Esophagus squamous epithelium (tissue), 5 donors: ENCODE measurements around the gene ANO10. TPM values are rescaled to one million over a fixed set of nuclear protein-coding genes. Genes with fewer than 3 reads are reported as not detected.
"Not testable (repeated sequence)": the region's sequence is repeated elsewhere in the genome, so short reads cannot be mapped to it uniquely, and the experiment has no call there.

Experiments
- DNase-seq: peaks from one replicate; lab custom pipeline; 2025; lab: John Stamatoyannopoulos, UW
- H3K27ac ChIP-seq, 4 donors: fragments of 200-600 bp; sonication (generic); one replicate each; pipeline ENCODE4 v1.5.1; 2016 to 2019; ENCODE audit warnings: mild to moderate bottlenecking in 1 of 4
- H3K27me3 ChIP-seq, 4 donors: fragments of 200-600 bp; sonication (generic); 1 replicate in 3 of 4; 2 replicates in 1 of 4; pipeline versions ENCODE4 v1.5.1 to v1.6.0; 2017 to 2021; ENCODE audit warnings: antibody characterized with exemption in 1 of 4
- H3K36me3 ChIP-seq, 3 donors: fragments of 200-600 bp; sonication (generic); one replicate each; pipeline ENCODE4 v1.5.1; 2016 to 2019
- H3K4me1 ChIP-seq, 3 donors: fragments of 200-600 bp; sonication (generic); one replicate each; pipeline ENCODE4 v1.5.1; 2017 to 2019
- H3K4me3 ChIP-seq, 4 donors: fragments of 200-600 bp; sonication (generic); 1 replicate in 3 of 4; 2 replicates in 1 of 4; pipeline ENCODE4 v1.5.1; 2016 to 2019; ENCODE audit warnings: mild to moderate bottlenecking in 2 of 4, moderate library complexity in 1 of 4
- H3K9me3 ChIP-seq, 3 donors: fragments of 200-600 bp; sonication (generic); one replicate each; pipeline ENCODE4 v1.5.1; 2016 to 2019
- POLR2A ChIP-seq, 4 donors: fragments of 450-650 bp; IDR thresholded peaks; one replicate each; pipeline ENCODE4 v1.6.1; 2017; ENCODE audit warnings: antibody characterized with exemption in 4 of 4, mild to moderate bottlenecking in 4 of 4, moderate library complexity in 3 of 4
- WGBS, 2 donors: methylation state at CpG; one replicate each; pipeline ENCODE4 v1.1.5; 2018; 5-methylcytosine and 5-hydroxymethylcytosine counted together
- intact Hi-C: fragments of 100-400 bp; cut with DNase I; formaldehyde crosslinking; loops from one replicate; pipeline ENCODE4 v1.15.0; 2022
- total RNA-seq, 4 donors: library from RNA; depleted of rRNA; stranded (reverse); fragments of >200 nt; gene quantifications; one replicate each; pipeline ENCODE4 v1.1.0, GENCODE V29; 2016
- TF ChIP-seq, protein P1 (sequence below), 6 experiments: fragments of 450-650 bp in 4 of 6; fragments of 200-600 bp in 2 of 6; sonication (generic) in 2 of 6; IDR thresholded peaks; one replicate each; pipeline ENCODE4 v1.5.1; 2016 to 2019; ENCODE audit warnings: antibody characterized with exemption in 6 of 6, mild to moderate bottlenecking in 4 of 6, moderate library complexity in 4 of 6
- donor health status: DM: yes; HTN: yes; CAD: no.

The ANO10 gene
- total RNA-seq, 4 donors from 2014 or later: 18.5 to 22.3 (median 20.3) TPM

DNA sequence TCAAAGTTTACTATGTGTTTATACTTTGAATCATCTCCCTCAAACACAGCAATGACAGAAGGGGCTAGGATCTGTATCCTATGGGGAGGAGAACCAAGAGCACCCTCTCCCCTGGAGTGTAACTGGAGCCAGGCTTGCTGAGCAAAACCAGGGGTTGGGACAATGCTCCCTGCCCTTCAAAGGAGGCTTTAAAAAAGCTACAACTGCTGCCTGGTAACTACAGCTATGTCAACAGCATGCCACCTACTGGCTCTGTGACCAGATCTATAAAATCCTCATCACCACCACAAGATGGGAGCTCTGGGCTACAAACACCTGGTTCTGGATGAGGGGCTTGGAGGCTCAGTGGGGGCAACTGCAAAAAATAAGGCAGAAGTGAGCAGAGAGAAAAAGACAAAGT, 61.9 kb downstream of the ANO10 start:
- Histone ChIP-seq H3K4me3 (no peak overlapping the region), H3K36me3 (peaks cover 0 to 36% (median 0%) of the 10 kb centered on the region in 3 donors), H3K27ac (no peak overlapping the region), H3K4me1 (no peaks in the 10 kb centered on the region), H3K9me3 (no peaks in the 10 kb centered on the region), H3K27me3 (no peaks in the 10 kb centered on the region)
- intact Hi-C loops: no loop called here
- no peak for DNase-seq
- TF ChIP-seq, protein P1, sequence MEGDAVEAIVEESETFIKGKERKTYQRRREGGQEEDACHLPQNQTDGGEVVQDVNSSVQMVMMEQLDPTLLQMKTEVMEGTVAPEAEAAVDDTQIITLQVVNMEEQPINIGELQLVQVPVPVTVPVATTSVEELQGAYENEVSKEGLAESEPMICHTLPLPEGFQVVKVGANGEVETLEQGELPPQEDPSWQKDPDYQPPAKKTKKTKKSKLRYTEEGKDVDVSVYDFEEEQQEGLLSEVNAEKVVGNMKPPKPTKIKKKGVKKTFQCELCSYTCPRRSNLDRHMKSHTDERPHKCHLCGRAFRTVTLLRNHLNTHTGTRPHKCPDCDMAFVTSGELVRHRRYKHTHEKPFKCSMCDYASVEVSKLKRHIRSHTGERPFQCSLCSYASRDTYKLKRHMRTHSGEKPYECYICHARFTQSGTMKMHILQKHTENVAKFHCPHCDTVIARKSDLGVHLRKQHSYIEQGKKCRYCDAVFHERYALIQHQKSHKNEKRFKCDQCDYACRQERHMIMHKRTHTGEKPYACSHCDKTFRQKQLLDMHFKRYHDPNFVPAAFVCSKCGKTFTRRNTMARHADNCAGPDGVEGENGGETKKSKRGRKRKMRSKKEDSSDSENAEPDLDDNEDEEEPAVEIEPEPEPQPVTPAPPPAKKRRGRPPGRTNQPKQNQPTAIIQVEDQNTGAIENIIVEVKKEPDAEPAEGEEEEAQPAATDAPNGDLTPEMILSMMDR (IDR thresholded peaks at IDR 0.05): no peak
- TF ChIP-seq POLR2A (IDR thresholded peaks at IDR 0.05): no peak

DNA sequence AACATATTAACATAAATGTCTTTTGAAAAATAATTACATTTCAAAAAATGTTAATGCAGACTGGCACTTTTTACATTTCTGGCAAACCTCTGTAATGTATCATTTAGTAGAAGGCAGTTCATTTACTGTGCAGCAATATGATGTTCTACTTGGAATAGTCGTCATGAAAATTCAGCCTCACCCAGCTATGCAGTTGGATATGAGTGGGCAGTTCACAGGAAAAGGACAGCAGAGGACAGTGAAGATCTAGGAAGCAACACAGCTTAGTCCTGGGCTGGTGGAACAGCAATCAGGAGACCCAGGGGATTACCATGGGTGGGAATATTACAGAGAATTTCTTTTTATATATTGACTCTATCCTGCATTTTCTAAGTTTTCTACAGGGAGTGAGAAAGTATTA, 63.6 kb downstream of the ANO10 start:
- 64 to 69% methylated on average over 1 of the region's 1 CpG for WGBS, 2 donors
- TF ChIP-seq, protein P1 (IDR thresholded peaks at IDR 0.05): no peak
- no peak for TF ChIP-seq POLR2A (IDR thresholded peaks at IDR 0.05)

DNA sequence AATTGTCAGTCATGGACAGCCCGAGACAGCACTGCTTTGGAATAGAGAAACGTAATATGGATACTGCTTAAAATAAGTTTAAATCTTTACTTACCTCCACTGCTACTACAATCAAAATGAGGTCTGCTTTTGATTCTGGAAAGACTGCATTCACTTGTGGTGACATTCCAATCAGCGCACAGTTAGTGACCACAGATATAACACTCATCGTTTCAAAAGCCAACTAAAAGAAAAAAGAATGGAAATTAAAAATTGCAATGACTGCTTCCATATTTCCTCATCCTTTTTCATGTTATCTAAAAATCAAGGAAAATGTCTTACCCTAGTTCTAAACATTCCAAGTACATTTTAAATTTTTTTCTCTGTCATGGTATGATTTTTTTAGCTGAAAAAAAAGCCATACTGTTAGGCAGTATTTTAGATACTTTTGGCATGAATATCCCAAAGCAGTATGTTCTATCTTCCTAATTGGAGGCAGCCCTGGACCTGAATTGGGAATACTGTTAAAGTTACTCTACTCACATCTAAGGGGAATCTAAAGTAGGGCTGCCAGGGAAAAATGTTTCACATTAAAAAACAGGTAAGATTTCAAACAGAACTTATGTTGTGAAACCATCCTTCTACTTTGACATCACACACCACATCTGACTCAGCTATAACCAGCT, 72.1 kb downstream of the ANO10 start:
- no peaks in the 10 kb centered on the region for H3K27me3 ChIP-seq
- intact Hi-C loops: loop anchor here (10.0 kb wide), 1 partner anchor 645 kb away; no protein-coding TSS in a partner anchor
- no peak for DNase-seq
- no peak overlapping the region for H3K27ac ChIP-seq
- no peak for TF ChIP-seq POLR2A (IDR thresholded peaks at IDR 0.05)
- TF ChIP-seq, protein P1 (IDR thresholded peaks at IDR 0.05): no peak
- peaks cover 0 to 42% (median 0%) of the 10 kb centered on the region in 3 donors for H3K36me3 ChIP-seq
- no peak overlapping the region for H3K4me3 ChIP-seq
- 83 to 84% methylated on average over 4 of the region's 4 CpGs for WGBS, 2 donors
- no peaks in the 10 kb centered on the region for H3K4me1 ChIP-seq
- H3K9me3 ChIP-seq: no peaks in the 10 kb centered on the region

More for the DNA sequence above, 63.6 kb downstream of the ANO10 start:
- Histone ChIP-seq H3K27me3 (no peaks in the 10 kb centered on the region), H3K9me3 (no peaks in the 10 kb centered on the region), H3K4me3 (no peak overlapping the region), H3K4me1 (no peaks in the 10 kb centered on the region), H3K27ac (no peak overlapping the region), H3K36me3 (peaks cover 0 to 45% (median 0%) of the 10 kb centered on the region in 3 donors)
- intact Hi-C loops: no loop called here
- DNase-seq: no peak

DNA sequence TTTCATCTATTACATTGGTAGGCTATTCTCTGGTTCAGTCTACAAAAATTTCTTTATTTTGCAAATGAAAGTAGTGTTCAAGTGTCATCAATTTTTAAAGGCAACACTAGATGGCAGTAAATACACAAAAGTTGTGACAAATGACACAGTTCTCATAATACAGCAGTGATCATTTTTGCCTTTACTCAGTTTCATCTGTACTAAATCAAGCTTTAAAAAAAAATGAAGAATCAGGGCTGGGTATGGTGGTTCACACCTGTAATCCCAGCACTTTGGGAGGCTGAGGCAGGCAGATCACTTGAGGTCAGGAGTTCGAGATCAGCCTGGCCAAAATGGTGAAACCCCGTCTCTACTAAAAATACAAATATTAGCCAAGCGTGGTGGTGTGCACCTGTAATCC, 77.5 kb downstream of the ANO10 start:
- not testable (repeated sequence) for DNase-seq, H3K27me3 ChIP-seq, H3K4me3 ChIP-seq, H3K4me1 ChIP-seq, H3K27ac ChIP-seq, H3K9me3 ChIP-seq
- H3K36me3 ChIP-seq: peaks cover 0 to 24% (median 0%) of the 10 kb centered on the region in 3 donors
- WGBS, 2 donors: 80 to 91% methylated on average over 3 of the region's 3 CpGs
- intact Hi-C loops: loop anchor here (10.0 kb wide), 1 partner anchor 651 kb away; no protein-coding TSS in a partner anchor
- TF ChIP-seq, protein P1 (IDR thresholded peaks at IDR 0.05): peak in 5 of 6 experiments; percentile 35 to 71 (median 51)

DNA sequence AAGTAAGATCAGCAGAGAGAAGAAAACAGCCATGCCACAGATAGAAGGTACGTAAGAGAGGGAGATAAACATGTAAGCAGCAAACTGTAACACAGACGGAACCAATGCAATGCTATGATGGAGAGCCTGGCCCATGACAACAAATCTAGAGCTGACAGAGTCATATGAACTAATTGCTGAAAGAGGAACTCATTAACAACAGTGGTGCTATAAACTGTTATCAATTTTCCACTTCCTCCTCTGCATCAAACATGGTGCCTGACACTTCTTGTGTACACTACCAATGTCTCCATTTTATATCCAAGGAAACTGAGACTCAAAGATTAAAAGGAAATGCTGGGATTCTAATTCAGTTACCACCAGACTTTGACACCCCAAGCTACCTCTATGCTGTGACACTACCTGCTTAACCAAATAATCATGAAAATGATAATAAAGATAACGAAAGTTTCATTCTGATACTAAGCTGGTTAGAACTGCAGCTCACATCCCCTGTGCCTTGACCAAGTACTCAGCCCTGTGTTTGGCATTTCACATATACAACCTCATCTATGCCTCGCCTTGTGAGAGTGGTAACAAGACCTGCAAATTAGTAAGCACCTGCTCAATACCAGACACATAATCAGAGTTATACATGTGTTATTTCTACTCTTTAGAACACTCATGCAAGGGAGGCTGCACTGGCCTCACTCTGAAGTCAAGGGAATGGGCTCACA, 79.3 kb downstream of the ANO10 start:
- intact Hi-C loops: loop anchor here (10.0 kb wide), 1 partner anchor 652 kb away; no protein-coding TSS in a partner anchor
- WGBS, 2 donors: 81 to 90% methylated on average over 4 of the region's 4 CpGs
- no peak overlapping the region for H3K4me3 ChIP-seq

More for the DNA sequence above, 79.3 kb downstream of the ANO10 start:
- peaks cover 0 to 15% (median 0%) of the 10 kb centered on the region in 3 donors for H3K36me3 ChIP-seq
- no peak for DNase-seq
- TF ChIP-seq, protein P1 (IDR thresholded peaks at IDR 0.05): no peak
- TF ChIP-seq POLR2A (IDR thresholded peaks at IDR 0.05): no peak
- no peak overlapping the region for H3K27ac ChIP-seq
- no peaks in the 10 kb centered on the region for H3K9me3 ChIP-seq
- no peaks in the 10 kb centered on the region for H3K4me1 ChIP-seq
- no peaks in the 10 kb centered on the region for H3K27me3 ChIP-seq
